ENCODE results near the gene FTCD.
"Not testable (repeated sequence)": the region's sequence is repeated elsewhere in the genome, so short reads cannot be mapped to it uniquely, and the experiment has no call there.

The FTCD gene

GRCh38 chr21:46155514-46156377 is at the start of gene FTCD:
FTCD (minus strand) TSS chr21:46155579; CDS start chr21:46155523, 56 bp downstream.
- no peak for DNase-seq

- DNase-seq = no peak
Observed at GRCh38 chr21:46205166-46205565, 49.8 kb upstream of the FTCD start.

- DNase-seq = no peak
Observed at GRCh38 chr21:46203203-46203600, 47.8 kb upstream of the FTCD start.

GRCh38 chr21:46202592-46203202 is 47.3 kb upstream of the FTCD start:
- DNase-seq = no peak

GRCh38 chr21:46200877-46201803 is 45.8 kb upstream of the FTCD start:
- not testable (repeated sequence) for DNase-seq

- no peak for DNase-seq
Observed at GRCh38 chr21:46199436-46200373, 44.3 kb upstream of the FTCD start.

GRCh38 chr21:46196733-46197132 is 41.4 kb upstream of the FTCD start:
- no peak for DNase-seq

GRCh38 chr21:46195595-46196195 is 40.3 kb upstream of the FTCD start:
- no peak for DNase-seq

- no peak for DNase-seq
Observed at GRCh38 chr21:46194374-46195334, 39.3 kb upstream of the FTCD start.

- DNase-seq = no peak
Observed at GRCh38 chr21:46193829-46194373, 38.5 kb upstream of the FTCD start.

- DNase-seq = no peak
Observed at GRCh38 chr21:46191686-46192575, 36.6 kb upstream of the FTCD start.

- DNase-seq = no peak
Observed at GRCh38 chr21:46191257-46191685, 35.9 kb upstream of the FTCD start.

- DNase-seq = no peak
Observed at GRCh38 chr21:46190491-46191131, 35.2 kb upstream of the FTCD start.

GRCh38 chr21:46189959-46190490 is 34.6 kb upstream of the FTCD start:
- no peak for DNase-seq

- DNase-seq = no peak
Observed at GRCh38 chr21:46189213-46189958, 34.0 kb upstream of the FTCD start.

- DNase-seq = no peak
Observed at GRCh38 chr21:46188226-46189212, 33.1 kb upstream of the FTCD start.
